ENCODE data around the gene SART3. TPM values are rescaled to one million over a fixed set of nuclear protein-coding genes. Genes with fewer than 3 reads are reported as not detected.
A peak's percentile ranks its signal among the peaks of the same experiment; 100 is the strongest.

Gene SART3
- total RNA-seq, 1 donor from 2014 or later, result 82.5 TPM

DNA sequence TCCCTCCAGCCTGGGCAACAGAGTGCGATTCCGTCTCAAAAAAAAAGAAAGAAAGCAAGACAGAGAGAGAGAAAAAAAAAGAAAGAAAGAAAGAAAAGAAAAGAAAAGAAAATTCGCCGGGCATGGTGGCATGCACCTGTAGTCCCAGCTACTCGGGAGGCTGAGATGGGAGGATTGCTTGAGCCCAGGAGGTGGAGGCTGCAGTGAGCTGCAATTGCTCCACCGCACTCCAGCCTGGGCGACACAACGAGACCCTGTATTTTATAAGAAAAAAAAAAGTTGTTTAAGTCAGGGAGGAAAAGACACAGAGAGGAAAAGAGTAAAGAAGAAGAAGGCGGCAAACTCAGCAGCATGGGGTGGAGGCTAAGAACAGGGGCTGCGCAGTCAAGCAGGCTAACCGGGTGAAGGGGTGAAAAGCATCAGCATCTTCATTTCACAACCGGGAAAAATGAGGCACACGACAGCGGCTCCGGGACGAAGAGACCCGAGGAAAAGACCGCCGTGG, 46.5 kb downstream of the SART3 start:
- TF ChIP-seq, protein P1, sequence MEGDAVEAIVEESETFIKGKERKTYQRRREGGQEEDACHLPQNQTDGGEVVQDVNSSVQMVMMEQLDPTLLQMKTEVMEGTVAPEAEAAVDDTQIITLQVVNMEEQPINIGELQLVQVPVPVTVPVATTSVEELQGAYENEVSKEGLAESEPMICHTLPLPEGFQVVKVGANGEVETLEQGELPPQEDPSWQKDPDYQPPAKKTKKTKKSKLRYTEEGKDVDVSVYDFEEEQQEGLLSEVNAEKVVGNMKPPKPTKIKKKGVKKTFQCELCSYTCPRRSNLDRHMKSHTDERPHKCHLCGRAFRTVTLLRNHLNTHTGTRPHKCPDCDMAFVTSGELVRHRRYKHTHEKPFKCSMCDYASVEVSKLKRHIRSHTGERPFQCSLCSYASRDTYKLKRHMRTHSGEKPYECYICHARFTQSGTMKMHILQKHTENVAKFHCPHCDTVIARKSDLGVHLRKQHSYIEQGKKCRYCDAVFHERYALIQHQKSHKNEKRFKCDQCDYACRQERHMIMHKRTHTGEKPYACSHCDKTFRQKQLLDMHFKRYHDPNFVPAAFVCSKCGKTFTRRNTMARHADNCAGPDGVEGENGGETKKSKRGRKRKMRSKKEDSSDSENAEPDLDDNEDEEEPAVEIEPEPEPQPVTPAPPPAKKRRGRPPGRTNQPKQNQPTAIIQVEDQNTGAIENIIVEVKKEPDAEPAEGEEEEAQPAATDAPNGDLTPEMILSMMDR (IDR thresholded peaks at IDR 0.05; ENCODE audit: unreplicated experiment), result no peak
- peak overlapping the region; percentile 88 for H3K4me3 Mint-ChIP-seq
- H3K9me3 Mint-ChIP-seq, result no peaks in the 10 kb centered on the region
- H3K4me1 Mint-ChIP-seq, result peaks cover 18% of the 10 kb centered on the region
- peaks cover 9% of the 10 kb centered on the region for H3K36me3 Mint-ChIP-seq
- H3K27me3 Mint-ChIP-seq (ENCODE audit: low read depth), result no peaks in the 10 kb centered on the region
- peak overlapping the region; percentile 82 for H3K27ac Mint-ChIP-seq
- no peak for DNase-seq (ENCODE audit: low spot score in 2 of 2, unreplicated experiment in 2 of 2)

DNA sequence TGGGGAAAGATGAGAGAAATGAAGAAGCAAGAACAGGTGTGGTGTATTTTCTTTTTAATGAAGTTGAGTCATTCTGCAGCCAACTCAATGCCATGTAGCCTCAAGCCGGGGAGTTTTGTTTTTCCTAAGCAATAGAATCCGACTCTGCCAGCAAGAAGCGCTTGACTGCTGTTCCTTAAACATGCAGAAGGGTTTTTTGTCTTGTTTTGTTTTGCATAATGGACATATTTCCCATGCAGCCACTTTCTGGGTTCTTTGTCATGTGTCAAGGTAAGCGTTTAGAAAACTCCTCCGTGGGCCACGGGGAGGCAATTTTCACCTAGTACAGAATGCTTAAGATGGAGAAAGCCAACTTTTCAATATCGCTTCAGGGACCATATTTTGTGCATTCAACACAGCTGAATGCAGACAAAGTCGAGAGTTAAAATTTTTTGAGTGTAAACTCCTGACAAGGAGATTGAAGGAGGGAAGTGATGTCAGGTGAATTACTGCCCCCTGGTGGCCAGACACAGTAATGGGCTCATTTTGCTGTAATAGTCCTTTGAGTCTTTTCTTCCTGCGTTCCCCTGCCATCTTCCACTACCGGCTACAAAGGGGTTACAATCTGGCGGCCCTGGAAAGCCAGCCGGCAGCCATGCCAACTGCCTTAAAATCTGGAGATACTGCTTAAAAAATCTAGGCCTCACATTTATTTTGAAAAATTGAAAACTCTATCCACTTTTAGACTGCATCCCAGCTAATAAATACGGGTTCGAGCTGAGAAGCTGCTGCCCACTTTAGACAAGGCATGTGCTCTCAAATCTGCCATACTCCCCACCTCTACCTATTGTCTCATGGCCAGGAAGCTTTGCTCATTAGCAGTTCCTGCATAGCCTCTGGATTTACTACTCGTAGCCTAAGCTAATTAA, 49.1 kb downstream of the SART3 start:
- peak; percentile 49 to 82 for DNase-seq (ENCODE audit: low spot score in 2 of 2, unreplicated experiment in 2 of 2)
- Mint-ChIP-seq H3K27ac (no peak overlapping the region), H3K4me1 (peaks cover 18% of the 10 kb centered on the region), H3K27me3 (ENCODE audit: low read depth) (peaks cover 11% of the 10 kb centered on the region), H3K4me3 (peak overlapping the region; percentile 41), H3K9me3 (peaks cover 3% of the 10 kb centered on the region), H3K36me3 (no peaks in the 10 kb centered on the region)
- TF ChIP-seq, protein P1 (IDR thresholded peaks at IDR 0.05; ENCODE audit: unreplicated experiment), result peak; percentile 96

GRCh38 chr12:108510836-108511235, 50.1 kb downstream of the SART3 start:
- H3K4me1 Mint-ChIP-seq, result peaks cover 13% of the 10 kb centered on the region
- H3K27me3 Mint-ChIP-seq (ENCODE audit: low read depth), result peaks cover 11% of the 10 kb centered on the region
- TF ChIP-seq, protein P1 (IDR thresholded peaks at IDR 0.05; ENCODE audit: unreplicated experiment), result no peak
- no peak for DNase-seq (ENCODE audit: low spot score in 2 of 2, unreplicated experiment in 2 of 2)
- H3K4me3 Mint-ChIP-seq, result no peak overlapping the region
- H3K27ac Mint-ChIP-seq, result no peak overlapping the region
- H3K9me3 Mint-ChIP-seq, result peaks cover 3% of the 10 kb centered on the region
- H3K36me3 Mint-ChIP-seq, result no peaks in the 10 kb centered on the region

- Mint-ChIP-seq H3K4me1 (peaks cover 9% of the 10 kb centered on the region), H3K4me3 (no peak overlapping the region), H3K27me3 (ENCODE audit: low read depth) (peaks cover 11% of the 10 kb centered on the region), H3K27ac (no peak overlapping the region), H3K9me3 (peaks cover 3% of the 10 kb centered on the region), H3K36me3 (no peaks in the 10 kb centered on the region)
- TF ChIP-seq, protein P1 (IDR thresholded peaks at IDR 0.05; ENCODE audit: unreplicated experiment), result no peak
- no peak for DNase-seq (ENCODE audit: low spot score in 2 of 2, unreplicated experiment in 2 of 2)
Measured at GRCh38 chr12:108509806-108510205, 51.2 kb downstream of the SART3 start.

DNA sequence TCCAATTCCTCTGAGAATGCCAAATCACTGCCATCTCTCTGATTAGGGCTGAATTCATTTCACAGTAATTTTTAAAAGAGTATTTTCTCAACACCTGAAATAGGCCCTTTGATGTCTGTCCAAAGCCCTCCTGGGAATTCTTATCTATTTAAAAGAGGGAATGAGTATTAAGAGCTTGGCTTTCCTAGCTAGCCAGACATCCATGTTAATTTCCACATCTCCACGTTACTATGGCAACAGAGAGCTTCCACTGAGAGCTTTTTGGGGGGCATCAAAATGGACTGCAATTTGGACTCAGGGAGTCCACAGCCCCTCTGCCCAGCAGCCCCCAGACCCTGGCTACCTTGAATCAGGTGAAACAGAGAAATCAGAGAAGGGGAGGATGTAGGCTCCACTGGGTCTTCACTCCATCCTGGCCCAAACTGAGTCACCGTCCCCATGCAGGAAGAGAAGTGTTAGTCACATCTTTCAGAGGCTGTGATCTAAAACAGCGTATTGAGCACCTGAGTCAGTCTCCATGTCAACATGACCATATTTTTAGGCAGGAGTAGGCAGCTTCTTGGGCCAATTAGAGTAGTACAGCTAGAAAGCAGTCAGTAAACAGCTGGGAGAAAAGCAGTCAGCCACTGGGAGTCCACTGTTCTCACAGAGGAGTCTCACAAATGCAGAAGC, 52.9 kb downstream of the SART3 start:
- Mint-ChIP-seq H3K36me3 (no peaks in the 10 kb centered on the region), H3K27ac (no peak overlapping the region), H3K4me3 (no peak overlapping the region), H3K9me3 (peaks cover 13% of the 10 kb centered on the region), H3K4me1 (peaks cover 8% of the 10 kb centered on the region), H3K27me3 (ENCODE audit: low read depth) (peaks cover 11% of the 10 kb centered on the region)
- no peak for DNase-seq (ENCODE audit: low spot score in 2 of 2, unreplicated experiment in 2 of 2)
- TF ChIP-seq, protein P1 (IDR thresholded peaks at IDR 0.05; ENCODE audit: unreplicated experiment), result no peak
